ENCODE results near the gene CCT8. TPM values are rescaled to one million over a fixed set of nuclear protein-coding genes. Genes with fewer than 3 reads are reported as not detected.

CCT8 gene
- total RNA-seq, 1 experiment from 2014 or later: 335 TPM

- Mint-ChIP-seq H3K36me3 (no peaks in the 10 kb centered on the region), H3K9me3 (no peaks in the 10 kb centered on the region), H3K27me3 (ENCODE audit: low read depth) (no peaks in the 10 kb centered on the region), H3K4me3 (no peak overlapping the region), H3K4me1 (peaks cover 8% of the 10 kb centered on the region), H3K27ac (no peak overlapping the region)
- TF ChIP-seq ZNF138 (CRISPR knock-in tag; conservative IDR thresholded peaks at IDR 0.05): no peak
- TF ChIP-seq, protein P1, sequence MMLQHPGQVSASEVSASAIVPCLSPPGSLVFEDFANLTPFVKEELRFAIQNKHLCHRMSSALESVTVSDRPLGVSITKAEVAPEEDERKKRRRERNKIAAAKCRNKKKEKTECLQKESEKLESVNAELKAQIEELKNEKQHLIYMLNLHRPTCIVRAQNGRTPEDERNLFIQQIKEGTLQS (CRISPR knock-in tag; conservative IDR thresholded peaks at IDR 0.05): no peak
- no peak for TF ChIP-seq ZNF671 (CRISPR knock-in tag; IDR thresholded peaks at IDR 0.05)
- no peak for TF ChIP-seq ESRRA (CRISPR knock-in tag; IDR thresholded peaks at IDR 0.05; ENCODE audit: borderline replicate concordance)
- TF ChIP-seq IRF2 (CRISPR knock-in tag; IDR thresholded peaks at IDR 0.05; ENCODE audit: borderline replicate concordance, low read depth): no peak
- TF ChIP-seq, protein P2, sequence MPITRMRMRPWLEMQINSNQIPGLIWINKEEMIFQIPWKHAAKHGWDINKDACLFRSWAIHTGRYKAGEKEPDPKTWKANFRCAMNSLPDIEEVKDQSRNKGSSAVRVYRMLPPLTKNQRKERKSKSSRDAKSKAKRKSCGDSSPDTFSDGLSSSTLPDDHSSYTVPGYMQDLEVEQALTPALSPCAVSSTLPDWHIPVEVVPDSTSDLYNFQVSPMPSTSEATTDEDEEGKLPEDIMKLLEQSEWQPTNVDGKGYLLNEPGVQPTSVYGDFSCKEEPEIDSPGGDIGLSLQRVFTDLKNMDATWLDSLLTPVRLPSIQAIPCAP (CRISPR knock-in tag; IDR thresholded peaks at IDR 0.05): no peak
- TF ChIP-seq KAT7 (CRISPR knock-in tag; IDR thresholded peaks at IDR 0.05; ENCODE audit: borderline replicate concordance): no peak
- no peak for TF ChIP-seq TP53 (CRISPR knock-in tag; IDR thresholded peaks at IDR 0.05)
- TF ChIP-seq NFATC4 (CRISPR knock-in tag; IDR thresholded peaks at IDR 0.05): no peak
- TF ChIP-seq, protein P3, sequence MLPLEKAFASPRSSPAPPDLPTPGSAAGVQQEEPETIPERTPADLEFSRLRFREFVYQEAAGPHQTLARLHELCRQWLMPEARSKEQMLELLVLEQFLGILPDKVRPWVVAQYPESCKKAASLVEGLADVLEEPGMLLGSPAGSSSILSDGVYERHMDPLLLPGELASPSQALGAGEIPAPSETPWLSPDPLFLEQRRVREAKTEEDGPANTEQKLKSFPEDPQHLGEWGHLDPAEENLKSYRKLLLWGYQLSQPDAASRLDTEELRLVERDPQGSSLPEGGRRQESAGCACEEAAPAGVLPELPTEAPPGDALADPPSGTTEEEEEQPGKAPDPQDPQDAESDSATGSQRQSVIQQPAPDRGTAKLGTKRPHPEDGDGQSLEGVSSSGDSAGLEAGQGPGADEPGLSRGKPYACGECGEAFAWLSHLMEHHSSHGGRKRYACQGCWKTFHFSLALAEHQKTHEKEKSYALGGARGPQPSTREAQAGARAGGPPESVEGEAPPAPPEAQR (CRISPR knock-in tag; IDR thresholded peaks at IDR 0.05): no peak
- TF ChIP-seq EMX1 (CRISPR knock-in tag; IDR thresholded peaks at IDR 0.05): no peak
- TF ChIP-seq FOXP4 (CRISPR knock-in tag; IDR thresholded peaks at IDR 0.05): no peak
- no peak for TF ChIP-seq SOX15 (CRISPR knock-in tag; IDR thresholded peaks at IDR 0.05)
- no peak for TF ChIP-seq ZNF317 (CRISPR knock-in tag; IDR thresholded peaks at IDR 0.05; ENCODE audit: borderline replicate concordance, low read depth)
- no peak for TF ChIP-seq GRHL2 (CRISPR knock-in tag; IDR thresholded peaks at IDR 0.05; ENCODE audit: insufficient replicate concordance, severe bottlenecking)
- no peak for TF ChIP-seq MYBL2 (CRISPR knock-in tag; IDR thresholded peaks at IDR 0.05)
- no peak for TF ChIP-seq ZNF232 (CRISPR knock-in tag; IDR thresholded peaks at IDR 0.05)
- TF ChIP-seq SP1 (CRISPR knock-in tag; conservative IDR thresholded peaks at IDR 0.05): no peak
- POLR2A ChIA-PET: no interaction called here
- ATAC-seq (no peak), DNase-seq (ENCODE audit: low spot score) (no peak)
- CTCF ChIA-PET: interaction anchor here (1.3 kb wide), 1 partner anchor 255 kb away, joined by 4 read pairs; no protein-coding TSS in a partner anchor
Observed at GRCh38 chr21:29121759-29122158, 48.3 kb upstream of the CCT8 start.

DNA sequence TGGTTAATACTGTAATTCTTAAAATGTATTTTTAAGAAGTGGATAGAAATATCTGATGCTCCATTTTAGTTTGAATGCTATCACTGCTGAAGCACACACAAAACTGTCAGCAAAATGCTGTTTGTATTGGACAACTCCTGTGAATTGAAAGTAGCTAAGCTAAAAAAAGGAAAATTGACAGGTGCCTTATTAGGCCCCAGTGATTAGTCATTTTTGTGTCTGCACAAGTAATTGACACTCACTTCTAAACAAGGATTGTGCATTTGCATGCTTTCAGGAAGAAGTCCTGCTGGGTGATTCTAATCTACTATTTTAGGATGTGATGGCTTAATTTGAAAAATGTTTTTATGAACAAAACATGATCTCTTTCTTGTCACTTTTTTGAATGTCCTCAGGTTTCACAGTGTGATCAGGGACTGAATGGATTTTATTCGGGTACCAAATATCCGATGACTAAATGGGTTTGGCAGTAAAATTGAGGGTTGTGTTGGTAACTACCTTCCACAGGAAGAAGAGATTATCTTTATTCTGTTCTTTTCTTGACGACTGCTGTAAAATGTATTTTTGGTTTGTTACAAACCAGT is 44.0 kb upstream of the CCT8 start:
- no peak for DNase-seq (ENCODE audit: low spot score)
- ChIA-PET POLR2A (no interaction called here), CTCF (no interaction called here)
- no peak for ATAC-seq
- no peaks in the 10 kb centered on the region for H3K36me3 Mint-ChIP-seq
- no peaks in the 10 kb centered on the region for H3K9me3 Mint-ChIP-seq
- H3K4me3 Mint-ChIP-seq: no peak overlapping the region
- H3K4me1 Mint-ChIP-seq: peaks cover 17% of the 10 kb centered on the region
- no peak overlapping the region for H3K27ac Mint-ChIP-seq
- H3K27me3 Mint-ChIP-seq (ENCODE audit: low read depth): no peaks in the 10 kb centered on the region; the same call in 1 of the 2 replicates
- TF ChIP-seq HMGA2 (CRISPR knock-in tag; IDR thresholded peaks at IDR 0.05) (no peak), CTCF (IDR thresholded peaks at IDR 0.05) (no peak), TCF7 (CRISPR knock-in tag; IDR thresholded peaks at IDR 0.05; ENCODE audit: low read depth) (no peak), ARID4B (CRISPR knock-in tag; IDR thresholded peaks at IDR 0.05; ENCODE audit: borderline replicate concordance) (no peak)
- TF ChIP-seq, protein P4, sequence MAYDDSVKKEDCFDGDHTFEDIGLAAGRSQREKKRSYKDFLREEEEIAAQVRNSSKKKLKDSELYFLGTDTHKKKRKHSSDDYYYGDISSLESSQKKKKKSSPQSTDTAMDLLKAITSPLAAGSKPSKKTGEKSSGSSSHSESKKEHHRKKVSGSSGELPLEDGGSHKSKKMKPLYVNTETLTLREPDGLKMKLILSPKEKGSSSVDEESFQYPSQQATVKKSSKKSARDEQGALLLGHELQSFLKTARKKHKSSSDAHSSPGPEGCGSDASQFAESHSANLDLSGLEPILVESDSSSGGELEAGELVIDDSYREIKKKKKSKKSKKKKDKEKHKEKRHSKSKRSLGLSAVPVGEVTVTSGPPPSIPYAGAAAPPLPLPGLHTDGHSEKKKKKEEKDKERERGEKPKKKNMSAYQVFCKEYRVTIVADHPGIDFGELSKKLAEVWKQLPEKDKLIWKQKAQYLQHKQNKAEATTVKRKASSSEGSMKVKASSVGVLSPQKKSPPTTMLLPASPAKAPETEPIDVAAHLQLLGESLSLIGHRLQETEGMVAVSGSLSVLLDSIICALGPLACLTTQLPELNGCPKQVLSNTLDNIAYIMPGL (CRISPR knock-in tag; IDR thresholded peaks at IDR 0.05): no peak

All from WTC11 (cell line).